Subcutaneous adipose tissue (tissue), 4 donors: ENCODE results near the gene GPC4. TPM values are rescaled to one million over a fixed set of nuclear protein-coding genes. Genes with fewer than 3 reads are reported as not detected.

Source experiments
- total RNA-seq, 4 donors: library from RNA; depleted of rRNA; stranded (reverse); fragments of >200 nt; gene quantifications; one replicate each; pipeline ENCODE4 v1.1.0, GENCODE V29; 2016
- TF ChIP-seq, protein P1 (sequence below): fragments of 450-650 bp; IDR thresholded peaks from one replicate; pipeline ENCODE4 v1.5.1; 2016; ENCODE audit warnings: low read depth, mild to moderate bottlenecking, control low read depth, antibody characterized with exemption, moderate library complexity

Gene GPC4
- total RNA-seq, 4 donors from 2014 or later, result 5.9 to 63.7 (median 12.4) TPM

- TF ChIP-seq, protein P1, sequence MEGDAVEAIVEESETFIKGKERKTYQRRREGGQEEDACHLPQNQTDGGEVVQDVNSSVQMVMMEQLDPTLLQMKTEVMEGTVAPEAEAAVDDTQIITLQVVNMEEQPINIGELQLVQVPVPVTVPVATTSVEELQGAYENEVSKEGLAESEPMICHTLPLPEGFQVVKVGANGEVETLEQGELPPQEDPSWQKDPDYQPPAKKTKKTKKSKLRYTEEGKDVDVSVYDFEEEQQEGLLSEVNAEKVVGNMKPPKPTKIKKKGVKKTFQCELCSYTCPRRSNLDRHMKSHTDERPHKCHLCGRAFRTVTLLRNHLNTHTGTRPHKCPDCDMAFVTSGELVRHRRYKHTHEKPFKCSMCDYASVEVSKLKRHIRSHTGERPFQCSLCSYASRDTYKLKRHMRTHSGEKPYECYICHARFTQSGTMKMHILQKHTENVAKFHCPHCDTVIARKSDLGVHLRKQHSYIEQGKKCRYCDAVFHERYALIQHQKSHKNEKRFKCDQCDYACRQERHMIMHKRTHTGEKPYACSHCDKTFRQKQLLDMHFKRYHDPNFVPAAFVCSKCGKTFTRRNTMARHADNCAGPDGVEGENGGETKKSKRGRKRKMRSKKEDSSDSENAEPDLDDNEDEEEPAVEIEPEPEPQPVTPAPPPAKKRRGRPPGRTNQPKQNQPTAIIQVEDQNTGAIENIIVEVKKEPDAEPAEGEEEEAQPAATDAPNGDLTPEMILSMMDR, result no peak
Measured at GRCh38 chrX:133440797-133441163, 25.5 kb upstream of the GPC4 start.

GRCh38 chrX:133440081-133440796 lies 24.9 kb upstream of the GPC4 start:
- TF ChIP-seq, protein P1, result no peak

DNA sequence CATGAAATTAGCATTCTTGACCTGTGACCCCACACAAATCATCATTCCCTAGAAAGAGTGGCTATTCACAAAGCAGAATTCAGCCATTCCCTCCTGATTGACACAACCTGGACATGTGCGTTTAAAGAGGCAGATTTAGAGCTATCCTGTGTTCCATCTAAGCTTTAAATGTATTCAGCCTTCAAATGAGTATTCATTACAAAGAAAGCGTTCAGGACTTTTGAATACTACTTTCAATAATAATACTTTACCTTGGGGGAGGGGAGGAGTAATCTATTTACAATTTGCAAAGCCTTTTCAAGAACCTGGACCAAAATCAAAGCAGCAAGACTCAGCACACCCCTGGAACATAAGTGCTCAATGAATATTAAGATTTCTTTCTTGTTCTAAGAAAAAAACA lies 22.5 kb upstream of the GPC4 start:
- TF ChIP-seq, protein P1, result no peak

GRCh38 chrX:133437356-133437755 lies 22.1 kb upstream of the GPC4 start:
- TF ChIP-seq, protein P1, result no peak

DNA sequence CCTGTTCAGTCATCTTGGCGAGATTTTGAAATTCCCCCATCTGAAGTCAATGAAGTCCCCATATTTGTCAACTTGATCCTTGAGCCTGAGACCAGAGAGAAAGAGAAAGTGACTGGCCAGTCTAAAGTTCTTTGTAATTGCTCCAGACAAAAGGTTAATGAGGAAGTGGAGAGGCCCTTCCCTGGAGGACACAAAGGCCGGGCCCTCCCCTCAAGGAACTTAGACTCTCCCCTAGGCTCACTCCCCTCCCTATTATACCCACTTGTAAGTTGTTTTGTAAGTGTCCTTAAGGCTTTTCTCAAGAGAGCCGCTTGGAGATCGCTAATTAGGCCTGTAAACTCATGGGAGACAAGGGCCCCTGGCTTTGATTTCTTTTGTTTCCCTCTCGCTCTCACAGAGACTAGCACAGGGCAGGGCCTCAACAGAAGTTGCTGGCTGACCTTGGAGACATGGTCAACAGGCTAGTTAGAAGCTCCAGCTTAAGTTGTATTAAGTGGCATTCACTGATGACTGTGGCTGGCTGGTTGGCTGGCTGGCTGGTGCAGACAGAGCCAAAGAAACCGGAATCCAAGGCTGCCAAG lies 20.3 kb upstream of the GPC4 start:
- TF ChIP-seq, protein P1, result no peak

- TF ChIP-seq, protein P1, result no peak
Measured at GRCh38 chrX:133434197-133434820, 19.0 kb upstream of the GPC4 start.

DNA sequence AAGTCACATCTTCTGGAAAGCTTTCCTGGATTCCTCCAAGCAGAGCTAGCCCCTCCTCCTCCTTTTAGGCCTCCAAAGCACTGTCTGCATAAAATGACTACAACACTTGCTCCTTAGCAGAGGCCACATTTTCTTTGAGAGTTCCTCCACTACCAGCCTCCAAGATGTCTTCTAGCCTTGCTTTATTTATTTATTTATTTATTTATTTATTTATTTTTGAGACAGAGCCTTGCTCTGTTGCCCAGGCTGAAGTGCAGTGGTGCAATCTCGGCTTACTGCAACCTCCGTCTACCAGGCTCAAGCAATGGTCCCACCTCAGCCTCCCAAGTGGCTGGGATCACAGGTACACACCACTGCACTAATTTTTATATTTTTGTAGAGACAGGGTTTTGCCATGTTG lies 4.6 kb upstream of the GPC4 start:
- TF ChIP-seq, protein P1, result no peak
